Liver (tissue), 9 donors: Measurements from ENCODE around the gene MINAR2. TPM values are rescaled to one million over a fixed set of nuclear protein-coding genes. Genes with fewer than 3 reads are reported as not detected.

Source experiments
- DNase-seq: peaks from one replicate; pipeline ENCODE4 v3.0.0-alpha.2; 2017; ENCODE audit warnings: low spot score
- H3K27ac ChIP-seq, 2 donors: one replicate each; pipeline ENCODE4 v1.7.0; 2013; ENCODE audit warnings: inconsistent platforms in 2 of 2, low read length in 2 of 2, control low read depth in 1 of 2, low read depth in 1 of 2, mild to moderate bottlenecking in 1 of 2
- H3K27me3 ChIP-seq, 4 donors: one replicate each; pipeline versions ENCODE4 v1.6.1 to v1.7.0; 2013; ENCODE audit warnings: low read length in 3 of 4, inconsistent platforms in 1 of 4, mild to moderate bottlenecking in 1 of 4, moderate library complexity in 1 of 4; ENCODE audit not compliant: control insufficient read depth in 4 of 4, insufficient read depth in 4 of 4
- H3K36me3 ChIP-seq, 4 donors: one replicate each; pipeline versions ENCODE4 v1.6.1 to v1.7.0; 2013; ENCODE audit warnings: low read length in 3 of 4, mild to moderate bottlenecking in 3 of 4, low read depth in 1 of 4, moderate library complexity in 1 of 4; ENCODE audit not compliant: control insufficient read depth in 4 of 4, insufficient read depth in 3 of 4
- H3K4me1 ChIP-seq, 4 donors: one replicate each; pipeline versions ENCODE4 v1.6.1 to v1.7.0; 2013; ENCODE audit warnings: low read length in 3 of 4, mild to moderate bottlenecking in 3 of 4, moderate library complexity in 1 of 4; ENCODE audit not compliant: control insufficient read depth in 4 of 4, insufficient read depth in 4 of 4
- H3K4me3 ChIP-seq, 3 donors: one replicate each; pipeline versions ENCODE4 v1.6.1 to v1.7.0; 2013; ENCODE audit warnings: low read length in 3 of 3, control low read depth in 1 of 3, low read depth in 1 of 3, mild to moderate bottlenecking in 1 of 3
- H3K9ac ChIP-seq, 2 donors: one replicate each; pipeline ENCODE4 v1.7.0; 2013; ENCODE audit warnings: low read length in 2 of 2, mild to moderate bottlenecking in 2 of 2, moderate library complexity in 2 of 2, control low read depth in 1 of 2, low read depth in 1 of 2
- H3K9me3 ChIP-seq, 4 donors: one replicate each; pipeline versions ENCODE4 v1.6.1 to v1.7.0; 2013; ENCODE audit warnings: low read length in 3 of 4; ENCODE audit not compliant: control insufficient read depth in 4 of 4
- ATF3 ChIP-seq: IDR thresholded peaks from 2 replicates; pipeline ENCODE4 v1.6.1; 2016; ENCODE audit warnings: antibody characterized with exemption
- CTCF ChIP-seq: fragments of 150-350 bp; IDR thresholded peaks from 2 replicates; pipeline ENCODE4 v1.5.1; 2017; ENCODE audit warnings: improper control_type of control experiment, low read depth, low read length; ENCODE audit not compliant: missing input control
- EGR1 ChIP-seq, 2 donors: IDR thresholded peaks; 2 replicates each; pipeline ENCODE4 v1.6.1; 2016 to 2018; ENCODE audit warnings: antibody characterized with exemption in 2 of 2, low read depth in 2 of 2
- FOXA1 ChIP-seq: IDR thresholded peaks from 2 replicates; pipeline ENCODE4 v1.6.1; 2016; ENCODE audit warnings: antibody characterized with exemption
- FOXA2 ChIP-seq: IDR thresholded peaks from 2 replicates; pipeline ENCODE4 v1.6.1; 2016; ENCODE audit warnings: antibody characterized with exemption
- GABPA ChIP-seq, 2 donors: IDR thresholded peaks in 1 of 2; conservative IDR thresholded peaks in 1 of 2; 2 replicates each; pipeline ENCODE4 v1.6.1; 2016; ENCODE audit warnings: antibody characterized with exemption in 2 of 2, mild to moderate bottlenecking in 1 of 2, moderate library complexity in 1 of 2
- HNF4A ChIP-seq, 2 donors: conservative IDR thresholded peaks; 2 replicates each; pipeline ENCODE4 v1.6.1; 2016; ENCODE audit warnings: antibody characterized with exemption in 2 of 2, mild to moderate bottlenecking in 2 of 2
- HNF4G ChIP-seq: IDR thresholded peaks from 2 replicates; pipeline ENCODE4 v1.6.1; 2016; ENCODE audit warnings: antibody characterized with exemption
- JUND ChIP-seq, 2 donors: IDR thresholded peaks; 2 replicates each; pipeline ENCODE4 v1.6.1; 2016; ENCODE audit warnings: antibody characterized with exemption in 2 of 2
- MAX ChIP-seq: IDR thresholded peaks from 2 replicates; pipeline ENCODE4 v1.6.1; 2016; ENCODE audit warnings: antibody characterized with exemption
- NR2F2 ChIP-seq: IDR thresholded peaks from 2 replicates; pipeline ENCODE4 v1.6.1; 2016; ENCODE audit warnings: antibody characterized with exemption
- RAD21 ChIP-seq, 2 donors: IDR thresholded peaks; 2 replicates each; pipeline ENCODE4 v1.6.1; 2016; ENCODE audit warnings: antibody characterized with exemption in 2 of 2, mild to moderate bottlenecking in 2 of 2
- RXRA ChIP-seq, 2 donors: IDR thresholded peaks; 2 replicates each; pipeline ENCODE4 v1.6.1; 2017 to 2018; ENCODE audit warnings: antibody characterized with exemption in 2 of 2, mild to moderate bottlenecking in 1 of 2
- SP1 ChIP-seq: IDR thresholded peaks from 2 replicates; pipeline ENCODE4 v1.6.1; 2018; ENCODE audit warnings: antibody characterized with exemption, mild to moderate bottlenecking
- TAF1 ChIP-seq: conservative IDR thresholded peaks from 2 replicates; pipeline ENCODE4 v1.6.1; 2016; ENCODE audit warnings: antibody characterized with exemption, mild to moderate bottlenecking
- YY1 ChIP-seq: IDR thresholded peaks from 2 replicates; pipeline ENCODE4 v1.6.1; 2016; ENCODE audit warnings: antibody characterized with exemption, mild to moderate bottlenecking
- ZBTB33 ChIP-seq: IDR thresholded peaks from 2 replicates; pipeline ENCODE4 v1.6.1; 2016; ENCODE audit warnings: antibody characterized with exemption
- WGBS: extraction: QIAGEN DNeasy Blood & Tissue Kit; methylation state at CpG from one replicate; pipeline ENCODE4 v1.1.7; 2013; 5-methylcytosine and 5-hydroxymethylcytosine counted together
- polyA plus RNA-seq, 2 donors: library from polyadenylated mRNA; stranded (reverse) in 1 of 2; unstranded in 1 of 2; fragments of 200-250 nt in 1 of 2; fragments of >200 nt in 1 of 2; fragmentation: Nextera tagmentation in 1 of 2; extraction: Ambion mirVana in 1 of 2; gene quantifications; one replicate each; pipeline versions ENCODE4 v1.2.1 to v1.2.3, GENCODE V29; 2013 to 2015
- total RNA-seq, 2 donors: library from RNA; depleted of rRNA; stranded (reverse); fragments of >200 nt; gene quantifications; one replicate each; pipeline ENCODE4 v1.2.3, GENCODE V29; 2014
- donor health status: healthy.
- donor health status: healthy.
- donor health status: healthy.
- donor health status: healthy.
- donor health status: healthy.

MINAR2 gene
- total and polyA plus RNA-seq, 4 donors = not detected

GRCh38 chr5:129746876-129747275, 1.0 kb upstream of the MINAR2 start:
- no peaks in the 10 kb centered on the region for H3K9me3 ChIP-seq
- H3K27me3 ChIP-seq = peaks cover 0 to 4% (median 0%) of the 10 kb centered on the region in 4 donors
- no peak overlapping the region for H3K4me3 ChIP-seq
- H3K9ac ChIP-seq = no peak overlapping the region
- TF ChIP-seq FOXA2 (no peak), SP1 (no peak), TAF1 (no peak)
- no peaks in the 10 kb centered on the region for H3K4me1 ChIP-seq
- DNase-seq = no peak
- WGBS = 79% methylated on average over 2 of the region's 2 CpGs
- H3K36me3 ChIP-seq = no peaks in the 10 kb centered on the region
- no peak overlapping the region for H3K27ac ChIP-seq

GRCh38 chr5:129748913-129749880, 1.3 kb downstream of the MINAR2 start:
- WGBS = 65% methylated on average over 1 of the region's 1 CpG
- TF ChIP-seq EGR1 (IDR thresholded peaks at IDR 0.05; ENCODE audit: low read depth in 2 of 2) (no peak), HNF4G (no peak), TAF1 (no peak), FOXA2 (no peak), CTCF (no peak), HNF4A (conservative IDR thresholded peaks at IDR 0.05) (no peak), YY1 (no peak), RAD21 (IDR thresholded peaks at IDR 0.05) (no peak), JUND (IDR thresholded peaks at IDR 0.05) (no peak), MAX (no peak), RXRA (IDR thresholded peaks at IDR 0.05) (no peak), NR2F2 (no peak), ATF3 (no peak), FOXA1 (no peak), GABPA (IDR thresholded peaks at IDR 0.05 in 1 of 2, conservative IDR thresholded peaks at IDR 0.05 in 1 of 2) (no peak), SP1 (no peak), ZBTB33 (no peak)
- Histone ChIP-seq H3K9me3 (no peaks in the 10 kb centered on the region), H3K4me3 (no peak overlapping the region), H3K4me1 (no peaks in the 10 kb centered on the region), H3K36me3 (no peaks in the 10 kb centered on the region), H3K27ac (no peak overlapping the region), H3K27me3 (no peaks in the 10 kb centered on the region), H3K9ac (no peak overlapping the region)
- no peak for DNase-seq
